Measurements from ENCODE around the gene EEFSEC.

- TF ChIP-seq, protein P1, sequence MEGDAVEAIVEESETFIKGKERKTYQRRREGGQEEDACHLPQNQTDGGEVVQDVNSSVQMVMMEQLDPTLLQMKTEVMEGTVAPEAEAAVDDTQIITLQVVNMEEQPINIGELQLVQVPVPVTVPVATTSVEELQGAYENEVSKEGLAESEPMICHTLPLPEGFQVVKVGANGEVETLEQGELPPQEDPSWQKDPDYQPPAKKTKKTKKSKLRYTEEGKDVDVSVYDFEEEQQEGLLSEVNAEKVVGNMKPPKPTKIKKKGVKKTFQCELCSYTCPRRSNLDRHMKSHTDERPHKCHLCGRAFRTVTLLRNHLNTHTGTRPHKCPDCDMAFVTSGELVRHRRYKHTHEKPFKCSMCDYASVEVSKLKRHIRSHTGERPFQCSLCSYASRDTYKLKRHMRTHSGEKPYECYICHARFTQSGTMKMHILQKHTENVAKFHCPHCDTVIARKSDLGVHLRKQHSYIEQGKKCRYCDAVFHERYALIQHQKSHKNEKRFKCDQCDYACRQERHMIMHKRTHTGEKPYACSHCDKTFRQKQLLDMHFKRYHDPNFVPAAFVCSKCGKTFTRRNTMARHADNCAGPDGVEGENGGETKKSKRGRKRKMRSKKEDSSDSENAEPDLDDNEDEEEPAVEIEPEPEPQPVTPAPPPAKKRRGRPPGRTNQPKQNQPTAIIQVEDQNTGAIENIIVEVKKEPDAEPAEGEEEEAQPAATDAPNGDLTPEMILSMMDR (IDR thresholded peaks at IDR 0.05), result no peak
- TF ChIP-seq POLR2A (IDR thresholded peaks at IDR 0.05; ENCODE audit: low read depth), result no peak
These were observed 227.0 kb downstream of the EEFSEC start for GRCh38 chr3:128380295-128380694.
